ENCODE measurements around the gene ACSM2B.
"Not testable (repeated sequence)": the region's sequence is repeated elsewhere in the genome, so short reads cannot be mapped to it uniquely, and the experiment has no call there.

ACSM2B gene

GRCh38 chr16:20566864-20567263 lies 9.3 kb downstream of the ACSM2B start:
- no peak for ATAC-seq
- Mint-ChIP-seq H3K4me1 (no peaks in the 10 kb centered on the region), H3K9me3 (peaks cover 4% of the 10 kb centered on the region), H3K27me3 (no peaks in the 10 kb centered on the region), H3K27ac (no peak overlapping the region), H3K36me3 (no peaks in the 10 kb centered on the region), H3K4me3 (no peak overlapping the region)

GRCh38 chr16:20565334-20565733 lies 10.8 kb downstream of the ACSM2B start:
- H3K27ac Mint-ChIP-seq, H3K36me3 Mint-ChIP-seq, H3K4me3 Mint-ChIP-seq, H3K27me3 Mint-ChIP-seq, H3K4me1 Mint-ChIP-seq, H3K9me3 Mint-ChIP-seq, ATAC-seq: not testable (repeated sequence)

DNA sequence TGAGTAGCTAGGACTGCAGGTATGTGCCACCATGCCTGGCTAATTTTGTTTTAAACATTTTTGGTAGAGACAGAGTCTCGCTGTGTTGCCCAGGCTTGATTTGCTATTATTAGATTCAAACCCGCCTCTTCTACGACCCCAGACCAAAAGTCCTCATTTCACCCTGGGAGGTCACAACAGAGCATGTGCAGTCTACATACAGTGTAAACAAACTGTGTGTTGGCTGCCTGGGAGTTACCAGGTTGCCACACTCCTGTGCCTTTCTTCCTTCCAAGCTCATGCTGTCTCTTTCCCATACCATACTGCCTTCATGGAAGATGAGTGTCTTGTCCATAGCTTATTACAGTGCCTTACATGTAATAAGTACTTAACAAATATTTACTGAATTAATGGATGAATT lies 11.9 kb downstream of the ACSM2B start:
- H3K4me1 Mint-ChIP-seq, H3K36me3 Mint-ChIP-seq, H3K4me3 Mint-ChIP-seq, ATAC-seq, H3K27ac Mint-ChIP-seq, H3K27me3 Mint-ChIP-seq: not testable (repeated sequence)
- H3K9me3 Mint-ChIP-seq, result peaks cover 11% of the 10 kb centered on the region

DNA sequence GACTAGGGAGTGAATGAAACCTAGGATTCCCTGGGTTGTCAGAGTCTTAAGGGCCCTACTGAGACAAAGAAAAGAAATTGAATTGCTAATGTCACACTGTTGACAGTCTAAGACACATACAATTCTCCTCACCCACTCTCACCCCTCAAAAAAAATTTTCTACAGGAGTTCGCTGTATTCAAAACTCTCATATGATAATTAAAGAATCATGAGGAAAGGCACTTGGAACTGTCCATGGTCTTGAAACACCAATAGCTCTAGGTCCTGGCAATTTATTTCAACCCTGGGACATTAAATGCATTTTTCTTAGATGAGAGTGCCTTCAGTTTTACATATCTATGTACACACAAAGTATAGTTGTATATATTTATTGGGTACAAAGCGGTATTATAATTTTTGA lies 20.5 kb downstream of the ACSM2B start:
- peaks cover 17% of the 10 kb centered on the region for H3K9me3 Mint-ChIP-seq
- H3K4me1 Mint-ChIP-seq, H3K36me3 Mint-ChIP-seq, H3K4me3 Mint-ChIP-seq, ATAC-seq, H3K27ac Mint-ChIP-seq: not testable (repeated sequence)
- H3K27me3 Mint-ChIP-seq, result peaks cover 15% of the 10 kb centered on the region

GRCh38 chr16:20554689-20555088 lies 21.5 kb downstream of the ACSM2B start:
- H3K27ac Mint-ChIP-seq, ATAC-seq, H3K4me1 Mint-ChIP-seq, H3K9me3 Mint-ChIP-seq, H3K4me3 Mint-ChIP-seq, H3K36me3 Mint-ChIP-seq: not testable (repeated sequence)
- H3K27me3 Mint-ChIP-seq, result peaks cover 18% of the 10 kb centered on the region

DNA sequence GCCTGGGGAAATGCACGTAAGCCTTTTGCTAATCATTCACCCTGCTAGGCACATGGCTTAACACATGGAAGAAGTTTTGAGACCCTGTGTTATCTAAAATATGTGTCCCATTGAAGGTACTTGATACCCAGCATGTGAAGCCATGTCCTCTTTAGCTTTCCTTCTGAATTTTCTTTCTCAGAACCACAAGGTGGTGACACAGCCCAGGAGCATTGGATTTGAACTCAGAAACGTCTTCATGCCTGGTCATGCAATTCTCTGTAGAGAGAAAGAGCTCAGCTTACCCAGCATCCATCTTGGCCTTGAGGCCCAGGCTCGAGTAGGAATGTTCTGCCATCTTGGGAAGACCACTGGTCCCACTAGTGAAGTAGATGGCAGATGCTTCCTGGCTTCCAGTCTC lies 22.7 kb downstream of the ACSM2B start:
- ATAC-seq, H3K4me3 Mint-ChIP-seq, H3K4me1 Mint-ChIP-seq, H3K27ac Mint-ChIP-seq, H3K36me3 Mint-ChIP-seq: not testable (repeated sequence)
- Mint-ChIP-seq H3K9me3 (peaks cover 13% of the 10 kb centered on the region), H3K27me3 (peaks cover 24% of the 10 kb centered on the region)

- not testable (repeated sequence) for H3K9me3 Mint-ChIP-seq, H3K4me1 Mint-ChIP-seq, H3K27ac Mint-ChIP-seq, H3K4me3 Mint-ChIP-seq, H3K36me3 Mint-ChIP-seq, ATAC-seq
- H3K27me3 Mint-ChIP-seq, result peaks cover 23% of the 10 kb centered on the region
Measured at GRCh38 chr16:20546951-20547350, 29.2 kb downstream of the ACSM2B start.

DNA sequence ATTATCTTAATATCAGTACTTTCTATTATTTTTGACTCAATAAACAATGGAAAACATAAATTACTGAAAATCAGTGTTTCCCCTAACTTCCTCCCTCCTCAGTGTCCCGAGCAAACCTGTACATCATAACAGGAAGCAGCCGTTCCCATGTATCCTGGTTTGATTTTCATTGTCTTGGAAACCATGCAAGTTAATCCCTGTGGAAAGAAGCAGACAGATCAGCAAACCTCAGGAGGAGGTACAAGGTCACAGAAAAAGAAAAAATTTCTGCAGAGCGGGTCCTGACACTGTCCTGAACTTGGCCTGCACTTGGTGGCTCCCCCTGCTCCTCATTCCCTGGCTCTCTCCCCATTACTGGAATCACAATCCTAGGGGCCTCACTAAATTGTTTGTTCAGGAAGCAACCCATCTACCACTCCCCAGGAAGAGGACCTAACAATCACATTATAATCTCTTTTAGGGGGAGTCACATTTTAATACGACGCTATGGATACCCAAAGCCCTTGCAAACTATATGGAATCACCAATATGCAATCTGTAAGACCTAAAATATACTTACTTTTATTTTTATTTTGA lies 29.8 kb downstream of the ACSM2B start:
- H3K4me3 Mint-ChIP-seq, H3K4me1 Mint-ChIP-seq, H3K9me3 Mint-ChIP-seq, H3K27ac Mint-ChIP-seq, H3K36me3 Mint-ChIP-seq, ATAC-seq: not testable (repeated sequence)
- peaks cover 27% of the 10 kb centered on the region for H3K27me3 Mint-ChIP-seq

GRCh38 chr16:20540603-20541316 lies 35.4 kb downstream of the ACSM2B start:
- peaks cover 34% of the 10 kb centered on the region for H3K27me3 Mint-ChIP-seq
- not testable (repeated sequence) for ATAC-seq, H3K9me3 Mint-ChIP-seq, H3K4me3 Mint-ChIP-seq, H3K36me3 Mint-ChIP-seq, H3K4me1 Mint-ChIP-seq, H3K27ac Mint-ChIP-seq

DNA sequence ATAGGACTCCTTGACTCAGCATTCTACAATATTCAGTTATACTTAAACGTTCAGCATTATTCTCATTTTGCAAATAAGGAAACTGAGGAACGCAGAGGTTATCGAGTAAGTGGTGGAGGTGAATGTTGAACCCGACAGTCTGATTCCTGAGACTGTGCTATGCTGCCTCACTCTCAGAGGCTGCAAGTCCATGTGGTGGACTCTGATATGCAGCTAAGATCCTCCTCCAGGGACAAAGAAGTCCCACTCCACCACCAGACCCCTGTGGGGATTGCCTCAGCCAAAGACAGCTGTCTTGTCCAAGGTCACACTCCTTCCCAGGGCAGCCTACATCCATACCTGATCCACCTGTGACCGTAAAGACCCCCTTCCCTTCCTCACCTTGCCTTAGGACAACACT lies 37.5 kb downstream of the ACSM2B start:
- Mint-ChIP-seq H3K36me3 (no peaks in the 10 kb centered on the region), H3K4me3 (no peak overlapping the region), H3K27ac (no peak overlapping the region), H3K4me1 (no peaks in the 10 kb centered on the region), H3K27me3 (peaks cover 20% of the 10 kb centered on the region), H3K9me3 (no peaks in the 10 kb centered on the region)
- ATAC-seq, result no peak

DNA sequence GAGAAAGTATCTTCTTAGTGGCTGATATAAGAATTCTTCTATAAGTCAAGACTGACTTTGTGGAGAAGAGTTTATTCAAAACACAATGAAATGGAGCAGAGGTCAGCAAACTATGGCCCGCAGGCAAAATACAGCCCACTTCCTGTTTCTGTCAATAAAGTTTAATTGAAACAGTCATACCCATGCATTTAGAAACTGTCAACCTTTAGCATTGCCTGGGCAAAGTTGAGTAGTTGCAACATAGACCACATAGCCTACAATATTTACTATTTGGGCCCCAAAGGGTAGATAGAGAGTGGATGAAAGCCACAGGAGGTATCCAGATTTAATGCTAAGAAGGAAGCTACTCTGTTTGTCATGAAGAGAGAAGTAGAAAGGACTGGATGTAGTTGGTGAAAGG lies 38.0 kb downstream of the ACSM2B start:
- ATAC-seq, result no peak
- Mint-ChIP-seq H3K4me3 (no peak overlapping the region), H3K9me3 (no peaks in the 10 kb centered on the region), H3K4me1 (no peaks in the 10 kb centered on the region), H3K27ac (no peak overlapping the region), H3K27me3 (peaks cover 20% of the 10 kb centered on the region), H3K36me3 (no peaks in the 10 kb centered on the region)

DNA sequence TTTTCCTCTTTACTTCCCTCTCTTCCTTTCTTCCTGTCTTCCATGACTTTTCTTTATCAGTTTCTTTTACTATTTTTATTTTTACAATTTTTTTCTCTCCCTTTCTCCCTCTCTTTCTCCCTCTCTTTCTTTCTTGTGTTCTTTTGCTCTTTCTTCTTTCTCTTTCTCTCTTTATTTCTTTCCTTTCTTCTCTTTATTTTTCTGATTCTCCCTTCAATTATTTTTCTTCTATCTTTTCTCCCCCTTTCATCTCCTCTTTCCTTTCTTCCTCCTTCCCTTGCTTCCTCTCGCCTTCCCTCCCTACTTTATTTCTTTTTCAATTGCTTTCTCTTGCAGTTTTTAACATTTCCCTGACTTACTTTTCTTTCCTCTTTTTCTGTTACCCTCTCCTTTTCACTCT lies 39.5 kb downstream of the ACSM2B start:
- H3K9me3 Mint-ChIP-seq, H3K4me1 Mint-ChIP-seq, H3K4me3 Mint-ChIP-seq, ATAC-seq, H3K36me3 Mint-ChIP-seq, H3K27ac Mint-ChIP-seq: not testable (repeated sequence)
- peaks cover 19% of the 10 kb centered on the region for H3K27me3 Mint-ChIP-seq

DNA sequence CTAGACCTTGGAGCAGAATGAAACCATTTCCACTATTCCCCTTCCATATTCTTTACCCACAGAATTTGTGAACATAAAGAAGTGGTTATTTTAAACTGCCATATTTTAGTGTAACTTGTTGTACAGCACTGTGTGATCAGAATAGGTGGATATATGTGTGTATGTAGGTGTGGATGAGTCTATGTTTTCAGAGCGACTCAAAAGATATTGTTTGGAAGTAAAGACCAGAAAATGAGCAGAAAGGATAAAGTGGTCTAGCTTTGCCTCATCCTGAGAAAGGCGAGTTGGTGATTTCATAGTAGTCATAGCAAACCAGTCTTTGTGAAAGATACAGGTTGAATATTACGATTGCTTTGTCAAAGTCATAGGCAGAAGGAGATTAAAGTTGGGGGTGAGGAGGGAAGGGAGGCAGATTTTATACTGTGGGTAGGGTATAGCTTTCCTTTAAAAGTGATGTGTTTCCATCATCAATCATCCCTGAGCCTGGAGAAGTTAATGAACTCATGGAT lies 43.8 kb downstream of the ACSM2B start:
- H3K36me3 Mint-ChIP-seq, H3K9me3 Mint-ChIP-seq, ATAC-seq, H3K27ac Mint-ChIP-seq, H3K4me1 Mint-ChIP-seq, H3K4me3 Mint-ChIP-seq: not testable (repeated sequence)
- H3K27me3 Mint-ChIP-seq, result peaks cover 12% of the 10 kb centered on the region

GRCh38 chr16:20531795-20532194 lies 44.4 kb downstream of the ACSM2B start:
- not testable (repeated sequence) for H3K27me3 Mint-ChIP-seq, H3K9me3 Mint-ChIP-seq, ATAC-seq, H3K4me3 Mint-ChIP-seq, H3K4me1 Mint-ChIP-seq, H3K27ac Mint-ChIP-seq, H3K36me3 Mint-ChIP-seq

DNA sequence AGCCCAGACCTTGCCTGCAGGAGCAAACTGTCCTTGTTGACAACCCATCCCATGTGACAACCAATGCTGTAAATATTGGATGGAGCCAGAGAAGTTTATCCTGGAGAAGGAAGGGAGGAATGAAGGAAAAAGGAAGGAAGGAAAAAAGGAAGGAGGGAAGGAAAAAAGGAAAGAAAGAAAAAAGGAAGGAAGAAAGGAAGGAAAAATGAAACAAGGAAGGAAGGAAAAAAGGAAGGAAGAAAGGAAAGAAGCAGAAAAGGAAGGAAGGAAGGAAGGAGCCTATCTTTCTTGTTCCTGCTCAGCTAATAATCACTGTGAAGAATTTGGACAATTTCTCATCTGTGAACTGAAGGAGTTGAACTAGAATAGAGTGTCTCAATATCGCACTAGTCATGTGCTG lies 56.1 kb downstream of the ACSM2B start:
- ATAC-seq, result no peak
- no peak overlapping the region for H3K27ac Mint-ChIP-seq
- no peaks in the 10 kb centered on the region for H3K4me1 Mint-ChIP-seq
- no peaks in the 10 kb centered on the region for H3K36me3 Mint-ChIP-seq
- peaks cover 27% of the 10 kb centered on the region for H3K27me3 Mint-ChIP-seq
- H3K9me3 Mint-ChIP-seq, result peaks cover 4% of the 10 kb centered on the region
- no peak overlapping the region for H3K4me3 Mint-ChIP-seq

- Mint-ChIP-seq H3K4me1 (no peaks in the 10 kb centered on the region), H3K27me3 (peaks cover 36% of the 10 kb centered on the region), H3K9me3 (peaks cover 11% of the 10 kb centered on the region), H3K27ac (no peak overlapping the region), H3K36me3 (no peaks in the 10 kb centered on the region), H3K4me3 (no peak overlapping the region)
- no peak for ATAC-seq
Measured at GRCh38 chr16:20519231-20519630, 56.9 kb downstream of the ACSM2B start.

Data from stimulated activated memory B cell treated with anti-CD40 and anti-IgM and Interleukin-4, amounts not matched to agents 10 μg/mL and 1 μg/mL and 100 μg/mL, for 72 hours (primary cell).